SK-N-SH (cell line): Measurements from ENCODE around the gene PLXNB3.

ENCODE experiments used
- CHD2 ChIP-seq: fragments of 150-350 bp; IDR thresholded peaks from 2 replicates; pipeline ENCODE4 v1.6.1; 2018; ENCODE audit warnings: low read length; ENCODE audit not compliant: partially characterized antibody
- GABPA ChIP-seq: IDR thresholded peaks from 2 replicates; pipeline ENCODE4 v1.4.0; 2012; ENCODE audit warnings: low read depth, mild to moderate bottlenecking
- MXI1 ChIP-seq: IDR thresholded peaks from 2 replicates; pipeline ENCODE4 v1.6.1; 2012; ENCODE audit warnings: mild to moderate bottlenecking, low read depth, low read length, improper control_type of control experiment
- RCOR1 ChIP-seq: fragments of 150-350 bp; IDR thresholded peaks from 2 replicates; pipeline ENCODE4 v1.6.1; 2017; ENCODE audit warnings: antibody characterized with exemption, low read length
- RFX5 ChIP-seq: IDR thresholded peaks from 2 replicates; pipeline ENCODE4 v1.6.1; 2012; ENCODE audit warnings: mild to moderate bottlenecking, improper control_type of control experiment, low read length
- SIN3A ChIP-seq: IDR thresholded peaks from 2 replicates; pipeline ENCODE4 v1.6.1; 2012; ENCODE audit warnings: low read depth, mild to moderate bottlenecking, low read length, moderate library complexity, borderline replicate concordance
- TAF1 ChIP-seq: IDR thresholded peaks from 2 replicates; pipeline ENCODE4 v1.6.1; 2012; ENCODE audit warnings: low read depth, mild to moderate bottlenecking, low read length, moderate library complexity, borderline replicate concordance
- TF ChIP-seq, protein P1 (sequence below): fragments of 200-600 bp; sonication (generic); IDR thresholded peaks from 2 replicates; pipeline ENCODE4 v1.6.1; 2017; ENCODE audit warnings: antibody characterized with exemption, mild to moderate bottlenecking, moderate library complexity
- TF ChIP-seq, protein P2 (sequence below): IDR thresholded peaks from 2 replicates; pipeline ENCODE4 v1.4.0; 2012; ENCODE audit warnings: low read depth, borderline replicate concordance
- TF ChIP-seq, protein P3 (sequence below): fragments of 150-350 bp; IDR thresholded peaks from 2 replicates; pipeline ENCODE4 v1.6.1; 2017; ENCODE audit warnings: antibody characterized with exemption, low read length, low read depth, borderline replicate concordance
- TF ChIP-seq, protein P4 (sequence below): IDR thresholded peaks from 2 replicates; pipeline ENCODE4 v1.6.1; 2012; ENCODE audit warnings: mild to moderate bottlenecking, low read depth, low read length, moderate library complexity

DNA sequence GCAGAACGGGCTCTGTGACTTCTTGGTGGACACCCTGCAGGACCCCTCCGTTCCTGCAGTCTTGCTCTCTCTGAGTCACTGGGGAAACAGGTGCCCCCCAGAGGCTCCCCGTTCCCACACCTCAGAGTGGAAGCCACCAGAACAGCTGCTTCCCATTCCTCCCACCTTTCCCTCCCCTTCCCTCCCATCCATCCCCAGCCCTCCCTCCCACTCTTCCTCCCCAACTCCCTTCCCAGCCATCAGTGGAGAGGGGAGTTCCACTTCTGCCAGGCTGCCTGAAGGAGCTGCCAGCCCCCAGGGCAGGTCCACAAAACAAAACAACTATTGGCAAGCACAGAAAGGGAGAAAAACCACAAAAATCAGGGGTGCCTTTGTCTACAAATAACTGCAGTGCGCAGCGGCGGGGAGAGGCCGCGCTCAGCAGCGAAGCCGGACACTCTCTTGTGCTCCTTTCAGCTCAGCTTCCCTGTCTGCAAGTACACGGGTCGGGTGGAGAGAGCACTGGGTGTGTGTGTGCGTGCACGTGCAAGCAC lies 38.5 kb downstream of the PLXNB3 start:
- TF ChIP-seq, protein P1, sequence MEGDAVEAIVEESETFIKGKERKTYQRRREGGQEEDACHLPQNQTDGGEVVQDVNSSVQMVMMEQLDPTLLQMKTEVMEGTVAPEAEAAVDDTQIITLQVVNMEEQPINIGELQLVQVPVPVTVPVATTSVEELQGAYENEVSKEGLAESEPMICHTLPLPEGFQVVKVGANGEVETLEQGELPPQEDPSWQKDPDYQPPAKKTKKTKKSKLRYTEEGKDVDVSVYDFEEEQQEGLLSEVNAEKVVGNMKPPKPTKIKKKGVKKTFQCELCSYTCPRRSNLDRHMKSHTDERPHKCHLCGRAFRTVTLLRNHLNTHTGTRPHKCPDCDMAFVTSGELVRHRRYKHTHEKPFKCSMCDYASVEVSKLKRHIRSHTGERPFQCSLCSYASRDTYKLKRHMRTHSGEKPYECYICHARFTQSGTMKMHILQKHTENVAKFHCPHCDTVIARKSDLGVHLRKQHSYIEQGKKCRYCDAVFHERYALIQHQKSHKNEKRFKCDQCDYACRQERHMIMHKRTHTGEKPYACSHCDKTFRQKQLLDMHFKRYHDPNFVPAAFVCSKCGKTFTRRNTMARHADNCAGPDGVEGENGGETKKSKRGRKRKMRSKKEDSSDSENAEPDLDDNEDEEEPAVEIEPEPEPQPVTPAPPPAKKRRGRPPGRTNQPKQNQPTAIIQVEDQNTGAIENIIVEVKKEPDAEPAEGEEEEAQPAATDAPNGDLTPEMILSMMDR: no peak
- TF ChIP-seq CHD2 (no peak), MXI1 (no peak), SIN3A (no peak), RCOR1 (no peak), TAF1 (no peak), RFX5 (no peak), GABPA (no peak)
- TF ChIP-seq, protein P2, sequence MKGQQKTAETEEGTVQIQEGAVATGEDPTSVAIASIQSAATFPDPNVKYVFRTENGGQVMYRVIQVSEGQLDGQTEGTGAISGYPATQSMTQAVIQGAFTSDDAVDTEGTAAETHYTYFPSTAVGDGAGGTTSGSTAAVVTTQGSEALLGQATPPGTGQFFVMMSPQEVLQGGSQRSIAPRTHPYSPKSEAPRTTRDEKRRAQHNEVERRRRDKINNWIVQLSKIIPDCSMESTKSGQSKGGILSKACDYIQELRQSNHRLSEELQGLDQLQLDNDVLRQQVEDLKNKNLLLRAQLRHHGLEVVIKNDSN: no peak
- TF ChIP-seq, protein P3, sequence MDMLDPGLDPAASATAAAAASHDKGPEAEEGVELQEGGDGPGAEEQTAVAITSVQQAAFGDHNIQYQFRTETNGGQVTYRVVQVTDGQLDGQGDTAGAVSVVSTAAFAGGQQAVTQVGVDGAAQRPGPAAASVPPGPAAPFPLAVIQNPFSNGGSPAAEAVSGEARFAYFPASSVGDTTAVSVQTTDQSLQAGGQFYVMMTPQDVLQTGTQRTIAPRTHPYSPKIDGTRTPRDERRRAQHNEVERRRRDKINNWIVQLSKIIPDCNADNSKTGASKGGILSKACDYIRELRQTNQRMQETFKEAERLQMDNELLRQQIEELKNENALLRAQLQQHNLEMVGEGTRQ: no peak
- TF ChIP-seq, protein P4, sequence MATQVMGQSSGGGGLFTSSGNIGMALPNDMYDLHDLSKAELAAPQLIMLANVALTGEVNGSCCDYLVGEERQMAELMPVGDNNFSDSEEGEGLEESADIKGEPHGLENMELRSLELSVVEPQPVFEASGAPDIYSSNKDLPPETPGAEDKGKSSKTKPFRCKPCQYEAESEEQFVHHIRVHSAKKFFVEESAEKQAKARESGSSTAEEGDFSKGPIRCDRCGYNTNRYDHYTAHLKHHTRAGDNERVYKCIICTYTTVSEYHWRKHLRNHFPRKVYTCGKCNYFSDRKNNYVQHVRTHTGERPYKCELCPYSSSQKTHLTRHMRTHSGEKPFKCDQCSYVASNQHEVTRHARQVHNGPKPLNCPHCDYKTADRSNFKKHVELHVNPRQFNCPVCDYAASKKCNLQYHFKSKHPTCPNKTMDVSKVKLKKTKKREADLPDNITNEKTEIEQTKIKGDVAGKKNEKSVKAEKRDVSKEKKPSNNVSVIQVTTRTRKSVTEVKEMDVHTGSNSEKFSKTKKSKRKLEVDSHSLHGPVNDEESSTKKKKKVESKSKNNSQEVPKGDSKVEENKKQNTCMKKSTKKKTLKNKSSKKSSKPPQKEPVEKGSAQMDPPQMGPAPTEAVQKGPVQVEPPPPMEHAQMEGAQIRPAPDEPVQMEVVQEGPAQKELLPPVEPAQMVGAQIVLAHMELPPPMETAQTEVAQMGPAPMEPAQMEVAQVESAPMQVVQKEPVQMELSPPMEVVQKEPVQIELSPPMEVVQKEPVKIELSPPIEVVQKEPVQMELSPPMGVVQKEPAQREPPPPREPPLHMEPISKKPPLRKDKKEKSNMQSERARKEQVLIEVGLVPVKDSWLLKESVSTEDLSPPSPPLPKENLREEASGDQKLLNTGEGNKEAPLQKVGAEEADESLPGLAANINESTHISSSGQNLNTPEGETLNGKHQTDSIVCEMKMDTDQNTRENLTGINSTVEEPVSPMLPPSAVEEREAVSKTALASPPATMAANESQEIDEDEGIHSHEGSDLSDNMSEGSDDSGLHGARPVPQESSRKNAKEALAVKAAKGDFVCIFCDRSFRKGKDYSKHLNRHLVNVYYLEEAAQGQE: no peak
